Endothelial cell of umbilical vein (primary cell): ENCODE measurements around the gene CEACAM16. TPM values are rescaled to one million over a fixed set of nuclear protein-coding genes. Genes with fewer than 3 reads are reported as not detected.
"Not testable (repeated sequence)": the region's sequence is repeated elsewhere in the genome, so short reads cannot be mapped to it uniquely, and the experiment has no call there.

Source experiments
- BruUV-seq: library from RNA; stranded (reverse); fragments of 400-500 nt; replicated peaks from 2 replicates; lab custom pipeline; 2021; lab: Mats Ljungman, UMichigan
- CTCF ChIA-PET: fragments of 300-600, 350-600 bp; sonication (Branson Sonifier 250); formaldehyde crosslinking; loops from one replicate; lab custom pipeline; 2021; ENCODE audit warnings: antibody characterized with exemption, inconsistent platforms; lab: Charles Lee
- POLR2A ChIA-PET: fragments of 300-600, 350-600 bp; sonication (Branson Sonifier 250); formaldehyde crosslinking; loops from one replicate; lab custom pipeline; 2021; ENCODE audit warnings: antibody characterized with exemption, inconsistent platforms; lab: Charles Lee
- DNase-seq: peaks from one replicate; pipeline ENCODE4 v3.0.0-alpha.2; 2011; ENCODE audit warnings: low read depth, low spot score
- FAIRE-seq: peaks from 2 replicates; lab custom pipeline; 2011; peaks lifted over from hg19 to GRCh38; lab: Jason Lieb, UNC
- H2AFZ ChIP-seq: 2 replicates; pipeline ENCODE4 v1.6.0; 2012; ENCODE audit warnings: low read depth, low read length, control low read depth, inconsistent platforms
- H3K27ac ChIP-seq: 2 replicates; pipeline ENCODE4 v1.5.1; 2011; ENCODE audit warnings: low read depth, mild to moderate bottlenecking, control low read depth, low read length, moderate library complexity; ENCODE audit not compliant: insufficient read depth
- H3K27me3 ChIP-seq, 2 experiments: 2 replicates each; pipeline versions ENCODE4 v1.6.0 to v1.6.1; 2011; ENCODE audit warnings: low read length in 2 of 2, mixed read lengths in 1 of 2; ENCODE audit not compliant: control insufficient read depth in 2 of 2, insufficient read depth in 2 of 2
- H3K36me3 ChIP-seq, 2 experiments: 2 replicates in 1 of 2; 3 replicates in 1 of 2; pipeline ENCODE4 v1.5.1; 2011; ENCODE audit warnings: low read length in 2 of 2, mild to moderate bottlenecking in 1 of 2, moderate library complexity in 1 of 2; ENCODE audit not compliant: control insufficient read depth in 2 of 2, insufficient read depth in 2 of 2; ENCODE audit errors: extremely low read depth in 1 of 2
- H3K4me1 ChIP-seq: 3 replicates; pipeline ENCODE4 v1.5.1; 2011; ENCODE audit warnings: mild to moderate bottlenecking, low read length; ENCODE audit not compliant: control insufficient read depth, insufficient read depth; ENCODE audit errors: extremely low read depth
- H3K4me2 ChIP-seq: 2 replicates; pipeline ENCODE4 v1.6.1; 2011; ENCODE audit warnings: low read length, control low read depth, mixed read lengths; ENCODE audit not compliant: insufficient read depth
- H3K4me3 ChIP-seq, 3 experiments: fragments of 200-600 bp in 1 of 3; sonication (generic), shearing (Covaris generic) in 1 of 3; replicated peaks in 1 of 3; 2 replicates each; pipeline ENCODE4 v1.5.1; 2011 to 2016; ENCODE audit warnings: control low read depth in 3 of 3, low read length in 3 of 3, mild to moderate bottlenecking in 2 of 3, inconsistent platforms in 1 of 3, low read depth in 1 of 3, moderate library complexity in 1 of 3; ENCODE audit not compliant: insufficient read depth in 1 of 3
- H3K79me2 ChIP-seq: 2 replicates; pipeline ENCODE4 v1.6.0; 2012; ENCODE audit warnings: low read length, inconsistent platforms; ENCODE audit not compliant: control insufficient read depth, insufficient read depth
- H3K9ac ChIP-seq: replicated peaks from 2 replicates; pipeline ENCODE3; 2011; ENCODE audit warnings: low read length, control low read depth; ENCODE audit not compliant: insufficient read depth; ENCODE audit errors: extremely low read depth
- H3K9me1 ChIP-seq: replicated peaks from 3 replicates; pipeline ENCODE4 v1.6.0; 2011; ENCODE audit warnings: mild to moderate bottlenecking, low read length; ENCODE audit not compliant: control insufficient read depth, insufficient read depth; ENCODE audit errors: extremely low read depth
- H3K9me3 ChIP-seq: replicated peaks from 2 replicates; pipeline ENCODE4 v1.5.1; 2012; ENCODE audit warnings: low read length, inconsistent platforms; ENCODE audit not compliant: control insufficient read depth, insufficient read depth
- H4K20me1 ChIP-seq: replicated peaks from 2 replicates; pipeline ENCODE3; 2011; ENCODE audit warnings: mild to moderate bottlenecking, low read length; ENCODE audit not compliant: control insufficient read depth, insufficient read depth; ENCODE audit errors: extremely low read depth
- EZH2 ChIP-seq: IDR thresholded peaks from 2 replicates; pipeline ENCODE4 v1.6.1; 2012; ENCODE audit warnings: borderline replicate concordance, low read depth, mild to moderate bottlenecking, moderate library complexity, low read length, inconsistent platforms; ENCODE audit not compliant: severe bottlenecking
- FOS ChIP-seq: IDR thresholded peaks from 2 replicates; pipeline ENCODE4 v1.6.1; 2011; ENCODE audit warnings: mild to moderate bottlenecking, low read length, moderate library complexity, borderline replicate concordance; ENCODE audit not compliant: insufficient read depth
- GATA2 ChIP-seq: IDR thresholded peaks from 2 replicates; pipeline ENCODE4 v1.7.0; 2011; ENCODE audit warnings: low read depth, mild to moderate bottlenecking, moderate library complexity, mixed read lengths, low read length; ENCODE audit not compliant: insufficient read length, insufficient read depth
- JUN ChIP-seq: IDR thresholded peaks from 2 replicates; pipeline ENCODE4 v1.6.1; 2011; ENCODE audit warnings: borderline replicate concordance, low read depth; ENCODE audit not compliant: insufficient read length, insufficient read depth
- MYC ChIP-seq: IDR thresholded peaks from one replicate; pipeline ENCODE4 v1.6.1; 2011; ENCODE audit warnings: mild to moderate bottlenecking, low read depth, low read length
- POLR2A ChIP-seq: IDR thresholded peaks from 2 replicates; pipeline ENCODE4 v1.6.1; 2012; ENCODE audit warnings: low read depth, mild to moderate bottlenecking, control low read depth, low read length
- POLR2AphosphoS5 ChIP-seq: IDR thresholded peaks from 2 replicates; pipeline ENCODE4 v1.6.1; 2012; ENCODE audit warnings: low read depth, mild to moderate bottlenecking, control low read depth, low read length, moderate library complexity; ENCODE audit not compliant: insufficient read depth
- dilution Hi-C: fragments of 300-500 bp; cut with MboI; formaldehyde crosslinking; loops from one replicate; pipeline ENCODE4 v1.15.0; 2019; ENCODE audit warnings: low sequenced_read_pairs; ENCODE audit not compliant: extremely low pct_ligation_motif_present
- intact Hi-C: fragments of 100-400 bp; cut with micrococcal nuclease; formaldehyde crosslinking; loops from one replicate; pipeline ENCODE4 v1.10.0; 2022
- polyA plus RNA-seq, 4 experiments: library from polyadenylated mRNA; depleted of rRNA in 3 of 4; stranded (reverse) in 3 of 4; unstranded in 1 of 4; fragments of >200 nt; gene quantifications; 2 replicates each; pipeline versions ENCODE4 v1.2.1 to v1.2.3, GENCODE V29; 2011 to 2012; ENCODE audit warnings: missing spikeins in 1 of 4
- total RNA-seq: library from RNA; stranded (reverse); gene quantifications from 2 replicates; pipeline ENCODE4 v1.2.3, GENCODE V29; 2021
- TF ChIP-seq, protein P1 (sequence below), 2 donors: IDR thresholded peaks; 1 replicate in 1 of 2; 2 replicates in 1 of 2; pipeline ENCODE4 v1.5.1; 2011; ENCODE audit warnings: low read length in 2 of 2, mild to moderate bottlenecking in 2 of 2, moderate library complexity in 2 of 2, control low read depth in 1 of 2, inconsistent platforms in 1 of 2, low read depth in 1 of 2; ENCODE audit not compliant: insufficient read depth in 1 of 2; ENCODE audit errors: extremely low read depth in 1 of 2
- TF ChIP-seq, protein P2 (sequence below): IDR thresholded peaks from 2 replicates; pipeline ENCODE4 v1.6.1; 2011; ENCODE audit not compliant: insufficient read depth, insufficient read length

CEACAM16 gene
- total and polyA plus RNA-seq, 2 donors (not counting 3 experiments of a cell fraction or from before 2014, with no cell fraction given), result not detected

DNA sequence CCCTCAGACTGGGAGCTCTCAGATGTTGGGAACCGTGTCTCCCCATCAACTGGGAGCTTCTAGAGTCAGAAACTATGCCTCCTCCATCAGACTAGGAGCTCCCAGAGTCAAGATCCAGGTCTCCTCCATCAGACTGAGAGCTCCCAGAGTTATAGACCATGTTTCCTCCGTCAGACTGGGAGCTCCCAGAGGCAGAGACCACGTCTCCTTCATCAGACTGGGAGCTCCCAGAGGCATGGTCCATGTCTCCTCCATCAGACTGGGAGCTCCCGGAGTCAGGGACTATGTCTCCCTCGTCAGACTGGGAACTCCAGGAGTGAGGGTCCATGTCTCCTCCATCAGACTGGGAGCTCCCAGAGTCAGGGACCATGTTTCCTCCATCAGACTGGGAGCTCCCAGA lies 10.0 kb downstream of the CEACAM16 start:
- Histone ChIP-seq H3K9ac (no peak overlapping the region), H4K20me1 (no peaks in the 10 kb centered on the region), H3K9me3 (no peaks in the 10 kb centered on the region), H3K4me3 (no peak overlapping the region), H3K9me1 (no peaks in the 10 kb centered on the region), H3K27ac (no peak overlapping the region), H3K79me2 (no peaks in the 10 kb centered on the region), H3K4me2 (no peak overlapping the region), H3K36me3 (no peaks in the 10 kb centered on the region), H2AFZ (no peak overlapping the region), H3K4me1 (peaks cover 2% of the 10 kb centered on the region), H3K27me3 (no peaks in the 10 kb centered on the region)
- dilution Hi-C loops, result no loop called here
- ChIA-PET CTCF (interaction anchor here (0.6 to 2.2 kb wide), 4 partner anchors 10 to 76 kb away, joined by 3 to 9 read pairs (median 4); no protein-coding TSS in a partner anchor), POLR2A (no interaction called here)
- BruUV-seq, result no TSS peak
- FAIRE-seq (no peak), DNase-seq (no peak)
- TF ChIP-seq JUN (no peak), EZH2 (no peak), GATA2 (no peak), FOS (no peak), MYC (no peak), POLR2A (no peak), POLR2AphosphoS5 (no peak)
- TF ChIP-seq, protein P1, sequence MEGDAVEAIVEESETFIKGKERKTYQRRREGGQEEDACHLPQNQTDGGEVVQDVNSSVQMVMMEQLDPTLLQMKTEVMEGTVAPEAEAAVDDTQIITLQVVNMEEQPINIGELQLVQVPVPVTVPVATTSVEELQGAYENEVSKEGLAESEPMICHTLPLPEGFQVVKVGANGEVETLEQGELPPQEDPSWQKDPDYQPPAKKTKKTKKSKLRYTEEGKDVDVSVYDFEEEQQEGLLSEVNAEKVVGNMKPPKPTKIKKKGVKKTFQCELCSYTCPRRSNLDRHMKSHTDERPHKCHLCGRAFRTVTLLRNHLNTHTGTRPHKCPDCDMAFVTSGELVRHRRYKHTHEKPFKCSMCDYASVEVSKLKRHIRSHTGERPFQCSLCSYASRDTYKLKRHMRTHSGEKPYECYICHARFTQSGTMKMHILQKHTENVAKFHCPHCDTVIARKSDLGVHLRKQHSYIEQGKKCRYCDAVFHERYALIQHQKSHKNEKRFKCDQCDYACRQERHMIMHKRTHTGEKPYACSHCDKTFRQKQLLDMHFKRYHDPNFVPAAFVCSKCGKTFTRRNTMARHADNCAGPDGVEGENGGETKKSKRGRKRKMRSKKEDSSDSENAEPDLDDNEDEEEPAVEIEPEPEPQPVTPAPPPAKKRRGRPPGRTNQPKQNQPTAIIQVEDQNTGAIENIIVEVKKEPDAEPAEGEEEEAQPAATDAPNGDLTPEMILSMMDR (IDR thresholded peaks at IDR 0.05; ENCODE audit: extremely low read depth in 1 of 2, insufficient read depth in 1 of 2, low read depth in 1 of 2, low read length in 2 of 2), result no peak
- TF ChIP-seq, protein P2, sequence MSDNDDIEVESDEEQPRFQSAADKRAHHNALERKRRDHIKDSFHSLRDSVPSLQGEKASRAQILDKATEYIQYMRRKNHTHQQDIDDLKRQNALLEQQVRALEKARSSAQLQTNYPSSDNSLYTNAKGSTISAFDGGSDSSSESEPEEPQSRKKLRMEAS, result no peak
- intact Hi-C loops, result no loop called here

DNA sequence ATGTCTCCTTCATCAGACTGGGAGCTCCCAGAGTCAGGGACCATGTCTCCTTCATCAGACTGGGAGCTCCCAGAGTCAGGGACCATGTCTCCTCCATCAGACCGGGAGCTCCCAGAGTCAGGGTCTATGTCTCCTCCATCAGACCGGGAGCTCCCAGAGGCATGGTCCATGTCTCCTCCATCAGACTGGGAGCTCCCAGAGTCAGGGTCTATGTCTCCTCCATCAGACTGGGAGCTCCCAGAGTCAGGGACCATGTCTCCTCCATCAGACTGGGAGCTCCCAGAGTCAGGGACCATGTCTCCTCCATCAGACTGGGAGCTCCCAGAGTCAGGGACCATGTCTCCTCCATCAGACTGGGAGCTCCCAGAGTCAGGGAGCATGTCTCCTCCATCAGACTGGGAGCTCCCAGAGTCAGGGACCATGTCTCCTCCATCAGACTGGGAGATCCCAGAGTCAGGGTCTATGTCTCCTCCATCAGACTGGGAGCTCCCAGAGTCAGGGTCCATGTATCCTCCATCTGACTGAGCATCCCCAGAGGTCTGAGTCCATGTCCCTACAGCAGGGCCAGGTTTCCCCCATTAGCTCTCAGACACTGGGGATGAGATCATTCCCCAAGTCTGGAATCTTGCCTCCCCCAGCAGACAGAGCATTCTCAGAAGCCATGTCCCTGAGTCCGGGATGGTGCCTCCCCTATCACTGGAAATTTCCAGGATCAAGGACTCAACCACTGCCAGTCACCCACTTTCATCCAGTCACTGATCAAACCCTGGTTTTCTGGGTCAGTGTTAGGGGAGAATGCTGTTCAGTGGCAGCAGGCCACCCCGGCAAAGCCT lies 10.7 kb downstream of the CEACAM16 start:
- H3K27ac ChIP-seq, H3K79me2 ChIP-seq, H3K27me3 ChIP-seq, BruUV-seq, FAIRE-seq, H4K20me1 ChIP-seq, dilution Hi-C loops, H2AFZ ChIP-seq, intact Hi-C loops, DNase-seq, H3K9ac ChIP-seq, H3K36me3 ChIP-seq, H3K9me3 ChIP-seq, H3K4me3 ChIP-seq, H3K4me1 ChIP-seq, H3K4me2 ChIP-seq, H3K9me1 ChIP-seq, POLR2A ChIA-PET: not testable (repeated sequence)
- CTCF ChIA-PET, result interaction anchor here (0.6 to 2.2 kb wide), 3 partner anchors 9 to 75 kb away, joined by 3 to 9 read pairs (median 3); no protein-coding TSS in a partner anchor
